HL-60 (cell line): Measurements from ENCODE around the gene D2HGDH.

Experiments
- DNase-seq, 2 experiments: peaks; one replicate each; pipeline ENCODE4 v3.0.0-alpha.2; 2010 to 2020; ENCODE audit warnings: low read depth in 1 of 2, low spot score in 1 of 2
- H3K27ac ChIP-seq: fragments of 250-450 bp; sonication (Bioruptor Pico); replicated peaks from 2 replicates; pipeline ENCODE4 v1.5.1; 2020; ENCODE audit warnings: mild to moderate bottlenecking, moderate library complexity
- H3K27me3 ChIP-seq: fragments of 250-450 bp; sonication (Bioruptor Pico); 2 replicates; pipeline ENCODE4 v1.5.1; 2021; ENCODE audit warnings: mild to moderate bottlenecking, moderate library complexity; ENCODE audit not compliant: insufficient read depth, poor library complexity, severe bottlenecking
- H3K4me3 ChIP-seq: replicated peaks from 2 replicates; pipeline ENCODE4 v1.5.1; 2011; ENCODE audit warnings: mild to moderate bottlenecking, control low read depth, low read length; ENCODE audit not compliant: insufficient read depth
- GABPA ChIP-seq: IDR thresholded peaks from 2 replicates; pipeline ENCODE4 v1.6.1; 2012; ENCODE audit warnings: low read depth
- POLR2AphosphoS5 ChIP-seq: IDR thresholded peaks from 2 replicates; pipeline ENCODE4 v1.6.1; 2012; ENCODE audit warnings: low read depth
- SPI1 ChIP-seq: IDR thresholded peaks from 2 replicates; pipeline ENCODE4 v1.6.1; 2012; ENCODE audit warnings: low read depth, mild to moderate bottlenecking, borderline replicate concordance
- TF ChIP-seq, protein P1 (sequence below): IDR thresholded peaks from one replicate; pipeline ENCODE4 v1.5.1; 2011; ENCODE audit warnings: low read length, control low read depth, inconsistent platforms; ENCODE audit not compliant: insufficient read depth
- TF ChIP-seq, protein P2 (sequence below): IDR thresholded peaks from 2 replicates; pipeline ENCODE4 v1.6.1; 2012; ENCODE audit warnings: low read depth; ENCODE audit not compliant: insufficient replicate concordance

The D2HGDH gene

DNA sequence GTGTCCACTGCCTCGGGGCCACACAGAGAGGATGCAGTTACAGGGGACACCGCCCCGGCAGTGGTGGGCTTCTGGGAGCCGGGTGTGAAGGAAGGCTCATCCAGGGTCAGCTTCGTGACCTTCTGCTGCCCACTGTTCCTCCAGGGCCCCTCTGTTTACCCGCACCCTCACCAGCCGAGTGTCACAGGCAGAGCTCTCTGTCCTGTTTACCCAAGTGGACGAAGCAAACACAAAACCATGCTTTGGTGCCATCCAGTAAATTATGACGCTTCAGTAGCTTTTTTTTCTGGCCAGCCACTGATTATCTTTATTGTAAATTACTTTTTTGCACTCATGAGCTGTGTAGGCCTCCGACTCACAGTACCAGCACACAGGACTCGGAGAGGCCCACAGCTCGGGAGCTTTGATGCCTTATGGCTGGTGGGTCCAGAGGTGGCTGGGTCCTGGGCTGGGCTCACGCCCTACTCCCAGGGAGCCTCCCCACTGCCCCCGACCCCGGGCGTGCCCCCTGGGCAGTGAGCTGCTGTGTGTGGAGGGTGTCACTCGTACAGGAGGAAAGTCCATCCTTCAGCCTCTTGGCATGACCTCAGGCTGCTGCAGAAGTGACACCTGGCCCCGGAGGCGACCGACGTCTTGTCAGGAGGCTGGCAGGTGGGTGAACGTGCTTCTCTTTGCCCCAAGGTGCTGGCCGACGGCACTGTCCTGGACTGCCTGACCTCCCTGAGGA, 9.8 kb downstream of the D2HGDH start:
- DNase-seq, result no peak
- TF ChIP-seq GABPA, result no peak
- TF ChIP-seq POLR2AphosphoS5, result no peak
- TF ChIP-seq, protein P1, sequence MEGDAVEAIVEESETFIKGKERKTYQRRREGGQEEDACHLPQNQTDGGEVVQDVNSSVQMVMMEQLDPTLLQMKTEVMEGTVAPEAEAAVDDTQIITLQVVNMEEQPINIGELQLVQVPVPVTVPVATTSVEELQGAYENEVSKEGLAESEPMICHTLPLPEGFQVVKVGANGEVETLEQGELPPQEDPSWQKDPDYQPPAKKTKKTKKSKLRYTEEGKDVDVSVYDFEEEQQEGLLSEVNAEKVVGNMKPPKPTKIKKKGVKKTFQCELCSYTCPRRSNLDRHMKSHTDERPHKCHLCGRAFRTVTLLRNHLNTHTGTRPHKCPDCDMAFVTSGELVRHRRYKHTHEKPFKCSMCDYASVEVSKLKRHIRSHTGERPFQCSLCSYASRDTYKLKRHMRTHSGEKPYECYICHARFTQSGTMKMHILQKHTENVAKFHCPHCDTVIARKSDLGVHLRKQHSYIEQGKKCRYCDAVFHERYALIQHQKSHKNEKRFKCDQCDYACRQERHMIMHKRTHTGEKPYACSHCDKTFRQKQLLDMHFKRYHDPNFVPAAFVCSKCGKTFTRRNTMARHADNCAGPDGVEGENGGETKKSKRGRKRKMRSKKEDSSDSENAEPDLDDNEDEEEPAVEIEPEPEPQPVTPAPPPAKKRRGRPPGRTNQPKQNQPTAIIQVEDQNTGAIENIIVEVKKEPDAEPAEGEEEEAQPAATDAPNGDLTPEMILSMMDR, result no peak
- TF ChIP-seq, protein P2, sequence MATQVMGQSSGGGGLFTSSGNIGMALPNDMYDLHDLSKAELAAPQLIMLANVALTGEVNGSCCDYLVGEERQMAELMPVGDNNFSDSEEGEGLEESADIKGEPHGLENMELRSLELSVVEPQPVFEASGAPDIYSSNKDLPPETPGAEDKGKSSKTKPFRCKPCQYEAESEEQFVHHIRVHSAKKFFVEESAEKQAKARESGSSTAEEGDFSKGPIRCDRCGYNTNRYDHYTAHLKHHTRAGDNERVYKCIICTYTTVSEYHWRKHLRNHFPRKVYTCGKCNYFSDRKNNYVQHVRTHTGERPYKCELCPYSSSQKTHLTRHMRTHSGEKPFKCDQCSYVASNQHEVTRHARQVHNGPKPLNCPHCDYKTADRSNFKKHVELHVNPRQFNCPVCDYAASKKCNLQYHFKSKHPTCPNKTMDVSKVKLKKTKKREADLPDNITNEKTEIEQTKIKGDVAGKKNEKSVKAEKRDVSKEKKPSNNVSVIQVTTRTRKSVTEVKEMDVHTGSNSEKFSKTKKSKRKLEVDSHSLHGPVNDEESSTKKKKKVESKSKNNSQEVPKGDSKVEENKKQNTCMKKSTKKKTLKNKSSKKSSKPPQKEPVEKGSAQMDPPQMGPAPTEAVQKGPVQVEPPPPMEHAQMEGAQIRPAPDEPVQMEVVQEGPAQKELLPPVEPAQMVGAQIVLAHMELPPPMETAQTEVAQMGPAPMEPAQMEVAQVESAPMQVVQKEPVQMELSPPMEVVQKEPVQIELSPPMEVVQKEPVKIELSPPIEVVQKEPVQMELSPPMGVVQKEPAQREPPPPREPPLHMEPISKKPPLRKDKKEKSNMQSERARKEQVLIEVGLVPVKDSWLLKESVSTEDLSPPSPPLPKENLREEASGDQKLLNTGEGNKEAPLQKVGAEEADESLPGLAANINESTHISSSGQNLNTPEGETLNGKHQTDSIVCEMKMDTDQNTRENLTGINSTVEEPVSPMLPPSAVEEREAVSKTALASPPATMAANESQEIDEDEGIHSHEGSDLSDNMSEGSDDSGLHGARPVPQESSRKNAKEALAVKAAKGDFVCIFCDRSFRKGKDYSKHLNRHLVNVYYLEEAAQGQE, result no peak
- no peak for TF ChIP-seq SPI1
- Histone ChIP-seq H3K4me3 (no peak overlapping the region), H3K27me3 (no peaks in the 10 kb centered on the region), H3K27ac (no peak overlapping the region)

DNA sequence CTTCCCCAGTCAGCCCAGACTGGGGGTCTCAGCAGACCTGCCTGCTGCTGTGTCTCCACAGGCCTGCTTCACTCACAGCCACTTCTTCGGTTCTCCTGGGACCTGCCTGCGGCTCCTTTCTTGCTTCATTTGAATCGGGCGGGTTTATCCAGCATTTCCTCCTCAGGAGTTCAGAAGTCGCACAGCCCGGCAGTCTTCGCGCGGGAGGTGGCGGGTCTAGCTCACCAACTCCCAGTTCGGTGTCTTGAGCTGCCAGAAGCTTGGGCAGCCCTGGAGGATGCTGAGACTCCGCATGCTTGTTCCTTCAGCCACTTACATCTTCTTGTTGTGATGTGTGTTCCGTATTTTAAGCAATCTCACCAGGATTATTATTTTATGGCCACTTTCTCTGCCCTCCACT, 10.8 kb downstream of the D2HGDH start:
- TF ChIP-seq SPI1 (no peak), POLR2AphosphoS5 (no peak), GABPA (no peak)
- TF ChIP-seq, protein P1, result no peak
- TF ChIP-seq, protein P2, result no peak
- H3K27ac ChIP-seq, result no peak overlapping the region
- H3K27me3 ChIP-seq, result no peaks in the 10 kb centered on the region
- no peak overlapping the region for H3K4me3 ChIP-seq
- no peak for DNase-seq

DNA sequence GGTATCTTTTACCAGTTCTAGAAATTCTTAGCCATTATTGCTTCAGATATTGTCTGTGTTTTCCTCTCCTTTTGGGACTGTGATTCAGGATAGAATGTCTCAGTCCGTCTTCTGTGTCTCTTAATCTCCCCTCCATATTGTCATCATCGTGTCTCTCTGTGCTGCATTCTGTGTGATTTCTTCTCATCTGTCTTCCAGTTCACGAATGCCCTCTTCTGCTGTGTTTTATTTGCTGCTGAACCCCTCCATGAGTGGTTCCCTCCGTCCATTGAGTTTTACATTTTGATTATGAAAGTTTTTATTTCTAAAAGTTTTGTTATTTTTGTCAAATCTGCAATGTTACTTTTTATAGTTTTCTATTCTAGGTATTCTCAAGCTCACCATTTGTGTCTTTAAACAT, 11.7 kb downstream of the D2HGDH start:
- TF ChIP-seq SPI1 (no peak), POLR2AphosphoS5 (no peak), GABPA (no peak)
- TF ChIP-seq, protein P2, result no peak
- TF ChIP-seq, protein P1, result no peak
- no peak overlapping the region for H3K4me3 ChIP-seq
- no peak overlapping the region for H3K27ac ChIP-seq
- H3K27me3 ChIP-seq, result no peaks in the 10 kb centered on the region
- DNase-seq, result no peak
